WTC11 (cell line): ENCODE measurements around the gene GDA. TPM values are rescaled to one million over a fixed set of nuclear protein-coding genes. Genes with fewer than 3 reads are reported as not detected.

ENCODE experiments used
- ATAC-seq: fragments of 200-7000 bp; cut with Tn5 transposase; 2 replicates; pipeline ENCODE4 v1.10.0; 2021; ENCODE audit warnings: mild to moderate bottlenecking, moderate library complexity
- CTCF ChIA-PET: fragments of 300-600 bp; sonication (Branson Sonifier 250); formaldehyde crosslinking; loops from one replicate; lab custom pipeline; 2021; ENCODE audit warnings: antibody characterized with exemption; lab: Charles Lee
- POLR2A ChIA-PET: fragments of 350-600 bp; sonication (Branson Sonifier 250); formaldehyde crosslinking; loops from one replicate; lab custom pipeline; 2021; ENCODE audit warnings: antibody characterized with exemption; lab: Charles Lee
- DNase-seq: peaks from one replicate; pipeline ENCODE4 v3.0.0; 2021; ENCODE audit warnings: low spot score
- H3K27ac Mint-ChIP-seq: 2 replicates; pipeline ENCODE4 v1.8.0; 2021; ENCODE audit warnings: mixed read lengths
- H3K27me3 Mint-ChIP-seq: 2 replicates; pipeline ENCODE4 v1.8.0; 2021; ENCODE audit warnings: low read depth, mild to moderate bottlenecking, moderate library complexity, mixed read lengths
- H3K36me3 Mint-ChIP-seq: 2 replicates; pipeline ENCODE4 v1.8.0; 2021; ENCODE audit warnings: mixed read lengths
- H3K4me1 Mint-ChIP-seq: 2 replicates; pipeline ENCODE4 v1.8.0; 2022; ENCODE audit warnings: mixed read lengths
- H3K4me3 Mint-ChIP-seq: 2 replicates; pipeline ENCODE4 v1.8.0; 2021; ENCODE audit warnings: mild to moderate bottlenecking, moderate library complexity, mixed read lengths
- H3K9me3 Mint-ChIP-seq: 2 replicates; pipeline ENCODE4 v1.8.0; 2021; ENCODE audit warnings: mixed read lengths
- CBFB ChIP-seq: sonication (generic); formaldehyde crosslinking; IDR thresholded peaks from 2 replicates; pipeline ENCODE4 v1.8.1; 2022; ENCODE audit warnings: mild to moderate bottlenecking, low read depth, missing genetic modification reagents
- ETV6 ChIP-seq: sonication (generic); formaldehyde crosslinking; IDR thresholded peaks from 2 replicates; pipeline ENCODE4 v1.8.1; 2022; ENCODE audit warnings: mild to moderate bottlenecking, missing genetic modification reagents
- HMGA2 ChIP-seq: fragments of 250-450 bp; sonication (Bioruptor Pico); IDR thresholded peaks from 2 replicates; pipeline ENCODE4 v1.4.0; 2021; ENCODE audit warnings: mild to moderate bottlenecking, moderate library complexity
- IRF2 ChIP-seq: sonication (generic); formaldehyde crosslinking; IDR thresholded peaks from 2 replicates; pipeline ENCODE4 v1.8.0; 2022; ENCODE audit warnings: low read depth, missing genetic modification reagents, borderline replicate concordance
- JUN ChIP-seq: sonication (generic); formaldehyde crosslinking; IDR thresholded peaks from 2 replicates; pipeline ENCODE4 v1.8.0; 2023; ENCODE audit warnings: mild to moderate bottlenecking, missing genetic modification reagents
- KAT7 ChIP-seq: sonication (generic); formaldehyde crosslinking; IDR thresholded peaks from 2 replicates; pipeline ENCODE4 v1.8.1; 2023; ENCODE audit warnings: missing genetic modification reagents, mild to moderate bottlenecking, borderline replicate concordance
- MXD4 ChIP-seq: fragments of 250-450 bp; sonication (Bioruptor Pico); IDR thresholded peaks from 2 replicates; pipeline ENCODE4 v1.8.0; 2021; ENCODE audit warnings: mild to moderate bottlenecking, moderate library complexity, borderline replicate concordance
- NFATC4 ChIP-seq: fragments of 250-450 bp; sonication (Bioruptor Pico); IDR thresholded peaks from 2 replicates; pipeline ENCODE4 v1.9.0; 2021; ENCODE audit warnings: mild to moderate bottlenecking
- SP1 ChIP-seq: sonication (generic); formaldehyde crosslinking; conservative IDR thresholded peaks from 2 replicates; pipeline ENCODE4 v1.8.1; 2022; ENCODE audit warnings: missing genetic modification reagents
- TEAD1 ChIP-seq: sonication (generic); formaldehyde crosslinking; IDR thresholded peaks from 2 replicates; pipeline ENCODE4 v1.8.0; 2022; ENCODE audit warnings: mild to moderate bottlenecking, missing genetic modification reagents
- TEAD4 ChIP-seq: sonication (generic); formaldehyde crosslinking; IDR thresholded peaks from 2 replicates; pipeline ENCODE4 v1.8.0; 2022; ENCODE audit warnings: mild to moderate bottlenecking, missing genetic modification reagents
- TP53 ChIP-seq: sonication (generic); formaldehyde crosslinking; IDR thresholded peaks from 2 replicates; pipeline ENCODE4 v1.8.1; 2023; ENCODE audit warnings: mild to moderate bottlenecking, missing genetic modification reagents
- ZNF138 ChIP-seq: sonication (generic); formaldehyde crosslinking; conservative IDR thresholded peaks from 2 replicates; pipeline ENCODE4 v1.8.1; 2022; ENCODE audit warnings: mild to moderate bottlenecking, moderate library complexity, missing genetic modification reagents
- ZNF263 ChIP-seq: sonication (generic); formaldehyde crosslinking; IDR thresholded peaks from 2 replicates; pipeline ENCODE4 v1.8.1; 2022; ENCODE audit warnings: low read depth, mild to moderate bottlenecking, moderate library complexity, missing genetic modification reagents
- ZNF671 ChIP-seq: fragments of 250-450 bp; sonication (Bioruptor Pico); IDR thresholded peaks from 2 replicates; pipeline ENCODE4 v1.8.0; 2021; ENCODE audit warnings: mild to moderate bottlenecking
- total RNA-seq: library from RNA; stranded (reverse); gene quantifications from 3 replicates; pipeline ENCODE4 v1.2.3, GENCODE V29; 2021
- TF ChIP-seq, protein P1 (sequence below): sonication (generic); formaldehyde crosslinking; IDR thresholded peaks from 2 replicates; pipeline ENCODE4 v1.8.0; 2022; ENCODE audit warnings: mild to moderate bottlenecking, missing genetic modification reagents
- TF ChIP-seq, protein P2 (sequence below): sonication (generic); formaldehyde crosslinking; IDR thresholded peaks from 2 replicates; pipeline ENCODE4 v1.8.0; 2022; ENCODE audit warnings: mild to moderate bottlenecking, missing genetic modification reagents
- TF ChIP-seq, protein P3 (sequence below): fragments of 250-450 bp; sonication (Bioruptor Pico); IDR thresholded peaks from 2 replicates; pipeline ENCODE4 v1.9.0; 2021; ENCODE audit warnings: moderate library complexity, mild to moderate bottlenecking, inconsistent platforms, borderline replicate concordance

The GDA gene
- total RNA-seq, 1 experiment from 2014 or later = 0.68 TPM

- TF ChIP-seq TEAD1 (CRISPR knock-in tag) = no peak
- no peak for TF ChIP-seq CBFB
- TF ChIP-seq, protein P1, sequence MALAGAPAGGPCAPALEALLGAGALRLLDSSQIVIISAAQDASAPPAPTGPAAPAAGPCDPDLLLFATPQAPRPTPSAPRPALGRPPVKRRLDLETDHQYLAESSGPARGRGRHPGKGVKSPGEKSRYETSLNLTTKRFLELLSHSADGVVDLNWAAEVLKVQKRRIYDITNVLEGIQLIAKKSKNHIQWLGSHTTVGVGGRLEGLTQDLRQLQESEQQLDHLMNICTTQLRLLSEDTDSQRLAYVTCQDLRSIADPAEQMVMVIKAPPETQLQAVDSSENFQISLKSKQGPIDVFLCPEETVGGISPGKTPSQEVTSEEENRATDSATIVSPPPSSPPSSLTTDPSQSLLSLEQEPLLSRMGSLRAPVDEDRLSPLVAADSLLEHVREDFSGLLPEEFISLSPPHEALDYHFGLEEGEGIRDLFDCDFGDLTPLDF (CRISPR knock-in tag) = no peak
- TF ChIP-seq, protein P2, sequence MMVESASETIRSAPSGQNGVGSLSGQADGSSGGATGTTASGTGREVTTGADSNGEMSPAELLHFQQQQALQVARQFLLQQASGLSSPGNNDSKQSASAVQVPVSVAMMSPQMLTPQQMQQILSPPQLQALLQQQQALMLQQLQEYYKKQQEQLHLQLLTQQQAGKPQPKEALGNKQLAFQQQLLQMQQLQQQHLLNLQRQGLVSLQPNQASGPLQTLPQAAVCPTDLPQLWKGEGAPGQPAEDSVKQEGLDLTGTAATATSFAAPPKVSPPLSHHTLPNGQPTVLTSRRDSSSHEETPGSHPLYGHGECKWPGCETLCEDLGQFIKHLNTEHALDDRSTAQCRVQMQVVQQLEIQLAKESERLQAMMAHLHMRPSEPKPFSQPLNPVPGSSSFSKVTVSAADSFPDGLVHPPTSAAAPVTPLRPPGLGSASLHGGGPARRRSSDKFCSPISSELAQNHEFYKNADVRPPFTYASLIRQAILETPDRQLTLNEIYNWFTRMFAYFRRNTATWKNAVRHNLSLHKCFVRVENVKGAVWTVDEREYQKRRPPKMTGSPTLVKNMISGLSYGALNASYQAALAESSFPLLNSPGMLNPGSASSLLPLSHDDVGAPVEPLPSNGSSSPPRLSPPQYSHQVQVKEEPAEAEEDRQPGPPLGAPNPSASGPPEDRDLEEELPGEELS (CRISPR knock-in tag) = no peak
Observed at GRCh38 chr9:72292256-72292682, 143.0 kb downstream of the GDA start (continued).

DNA sequence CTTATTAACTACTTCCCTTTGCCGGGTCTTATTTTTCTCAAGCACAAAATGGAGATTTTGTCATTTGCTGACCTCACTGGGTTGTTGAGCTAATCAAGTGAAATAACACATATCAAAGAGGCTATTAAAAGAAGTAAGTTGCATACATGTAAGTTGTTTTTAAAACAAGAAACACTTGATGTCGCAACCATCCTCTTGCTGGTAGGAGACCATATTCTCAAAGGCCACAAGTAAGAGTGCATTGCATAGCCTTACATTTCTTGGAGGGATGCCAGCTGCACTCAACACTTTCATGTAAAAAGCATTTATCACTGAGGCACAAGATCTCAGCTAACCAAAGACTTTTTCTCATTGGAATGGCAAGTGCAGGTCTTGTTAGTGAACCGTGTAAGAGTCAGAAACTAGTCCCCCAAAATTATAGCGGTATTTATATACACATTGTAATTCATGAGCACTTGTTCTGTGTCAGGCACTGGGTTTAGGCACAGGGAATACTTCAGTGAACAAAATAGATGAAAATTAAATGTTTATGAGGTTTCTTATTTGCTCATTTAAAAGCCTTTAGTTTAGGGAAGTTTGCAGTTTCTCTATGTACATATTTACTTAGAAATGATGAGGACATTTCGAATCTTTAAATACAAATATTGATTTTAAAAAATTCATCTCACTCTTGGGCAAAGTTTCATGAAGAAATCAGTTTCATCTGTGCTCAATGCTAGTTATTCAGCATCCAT, 143.8 kb downstream of the GDA start:
- Mint-ChIP-seq H3K4me3 (no peak overlapping the region), H3K36me3 (peaks cover 7% of the 10 kb centered on the region), H3K9me3 (peaks cover 22% of the 10 kb centered on the region), H3K4me1 (no peaks in the 10 kb centered on the region), H3K27ac (no peak overlapping the region), H3K27me3 (no peaks in the 10 kb centered on the region)
- DNase-seq = no peak
- no peak for TF ChIP-seq ZNF671 (CRISPR knock-in tag)
- TF ChIP-seq IRF2 (CRISPR knock-in tag) = no peak
- TF ChIP-seq ZNF263 = no peak
- no peak for TF ChIP-seq JUN (CRISPR knock-in tag)
- TF ChIP-seq TP53 = no peak
- no peak for TF ChIP-seq MXD4
- TF ChIP-seq SP1 (CRISPR knock-in tag) = no peak
- TF ChIP-seq TEAD4 (CRISPR knock-in tag) = no peak
- no peak for TF ChIP-seq KAT7
- no peak for TF ChIP-seq ZNF138
- ChIA-PET CTCF (interaction anchor here (1.0 to 1.4 kb wide), 3 partner anchors 15 to 231 kb away, joined by 3 to 8 read pairs (median 4); no protein-coding TSS in a partner anchor), POLR2A (no interaction called here)
- ATAC-seq = no peak

DNA sequence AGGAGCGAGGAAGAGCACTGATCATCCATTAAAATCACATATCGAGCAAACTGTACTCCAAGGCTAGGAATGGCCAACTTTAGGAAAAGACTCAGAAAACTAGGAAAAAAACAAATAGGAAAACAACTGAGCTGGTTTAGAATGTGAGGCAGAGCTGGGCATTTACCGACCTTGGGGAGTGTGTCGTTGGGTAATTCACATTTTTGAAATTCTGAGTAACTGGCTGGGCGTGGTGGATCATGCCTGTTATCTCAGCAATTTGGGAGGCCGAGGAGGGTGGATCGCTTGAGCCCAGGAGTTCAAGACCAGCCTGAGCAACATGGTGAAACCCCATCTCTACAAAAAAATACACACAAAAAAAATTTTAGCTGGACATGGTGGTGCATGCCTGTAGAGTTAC, 145.7 kb downstream of the GDA start:
- no peak for ATAC-seq
- Mint-ChIP-seq H3K4me3 (no peak overlapping the region), H3K27ac (no peak overlapping the region), H3K4me1 (no peaks in the 10 kb centered on the region), H3K9me3 (peaks cover 7% of the 10 kb centered on the region), H3K36me3 (peaks cover 3% of the 10 kb centered on the region), H3K27me3 (no peaks in the 10 kb centered on the region)
- CTCF ChIA-PET = no interaction called here
- no peak for DNase-seq
- POLR2A ChIA-PET = no interaction called here
- TF ChIP-seq NFATC4 (CRISPR knock-in tag) (no peak), ETV6 (CRISPR knock-in tag) (no peak), SP1 (CRISPR knock-in tag) (no peak), HMGA2 (CRISPR knock-in tag) (no peak)
- TF ChIP-seq, protein P3, sequence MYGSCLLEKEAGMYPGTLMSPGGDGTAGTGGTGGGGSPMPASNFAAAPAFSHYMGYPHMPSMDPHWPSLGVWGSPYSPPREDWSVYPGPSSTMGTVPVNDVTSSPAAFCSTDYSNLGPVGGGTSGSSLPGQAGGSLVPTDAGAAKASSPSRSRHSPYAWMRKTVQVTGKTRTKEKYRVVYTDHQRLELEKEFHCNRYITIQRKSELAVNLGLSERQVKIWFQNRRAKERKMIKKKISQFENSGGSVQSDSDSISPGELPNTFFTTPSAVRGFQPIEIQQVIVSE = no peak
- TF ChIP-seq, protein P1 (CRISPR knock-in tag) = no peak
